Renal cortical epithelial cell (primary cell): ENCODE data around the gene HTRA2. TPM values are rescaled to one million over a fixed set of nuclear protein-coding genes. Genes with fewer than 3 reads are reported as not detected.

Experiments used
- DNase-seq: peaks from one replicate; pipeline ENCODE4 v3.0.0-alpha.2; 2011; ENCODE audit warnings: low read depth
- total RNA-seq: library from RNA; depleted of rRNA; stranded (reverse); fragments of >200 nt; gene quantifications from 2 replicates; pipeline ENCODE4 v1.2.3, GENCODE V29; 2014

The HTRA2 gene
- total RNA-seq, 1 donor from 2014 or later: 20.0 TPM

DNA sequence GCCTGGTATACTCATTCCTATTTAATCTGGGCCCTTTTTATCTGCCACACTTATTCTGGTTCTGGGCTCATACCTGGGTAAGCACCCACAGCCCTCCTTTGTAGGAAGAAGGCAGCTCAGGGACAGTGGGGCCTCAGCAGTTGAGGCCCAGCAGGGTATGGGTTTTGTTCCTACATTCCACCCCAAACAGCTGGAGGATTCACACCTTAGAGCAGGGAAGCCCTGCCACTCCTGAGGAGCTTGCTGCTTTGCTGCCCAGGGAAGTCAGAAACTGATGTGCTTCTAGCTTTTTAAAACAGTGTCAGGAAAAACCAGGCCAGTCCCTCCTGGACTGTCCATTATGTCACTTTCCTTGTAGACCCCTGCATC, 29.2 kb upstream of the HTRA2 start:
- no peak for DNase-seq

DNA sequence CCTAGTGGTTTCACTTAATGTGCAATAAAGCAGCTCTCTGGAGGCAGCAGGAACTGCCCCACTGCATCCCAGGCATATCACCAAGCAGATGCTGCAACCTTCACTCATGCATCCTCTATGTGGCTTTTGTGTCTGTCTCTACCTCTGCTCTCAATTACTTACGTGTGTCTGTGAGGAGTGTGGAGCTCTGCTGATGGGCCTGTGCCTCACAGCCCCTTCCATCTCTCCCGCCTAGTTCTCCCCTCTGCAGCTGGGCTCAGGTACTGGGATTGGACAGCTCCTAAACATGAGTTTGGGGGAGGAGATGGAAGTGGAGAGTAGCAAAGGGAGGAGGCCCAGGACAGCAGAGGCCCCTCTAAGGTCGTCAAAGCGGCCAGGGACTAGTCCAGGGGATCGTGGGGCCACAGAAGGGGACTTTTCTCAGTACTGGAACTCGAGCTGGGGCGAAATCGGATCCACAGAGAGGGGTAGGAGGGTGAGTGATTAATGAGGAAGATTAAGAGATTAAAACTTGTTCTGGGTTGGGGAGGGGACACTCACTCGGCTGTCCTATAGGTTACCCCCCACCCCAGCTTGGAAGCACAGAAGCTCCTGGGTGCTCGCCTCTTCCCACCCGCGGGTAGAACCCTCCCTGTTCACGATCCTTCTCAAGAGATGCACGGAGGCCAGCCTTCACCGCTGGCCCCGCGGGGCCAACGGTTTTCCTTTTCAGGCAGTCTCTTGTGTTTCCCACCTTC, 28.2 kb upstream of the HTRA2 start:
- no peak for DNase-seq

DNA sequence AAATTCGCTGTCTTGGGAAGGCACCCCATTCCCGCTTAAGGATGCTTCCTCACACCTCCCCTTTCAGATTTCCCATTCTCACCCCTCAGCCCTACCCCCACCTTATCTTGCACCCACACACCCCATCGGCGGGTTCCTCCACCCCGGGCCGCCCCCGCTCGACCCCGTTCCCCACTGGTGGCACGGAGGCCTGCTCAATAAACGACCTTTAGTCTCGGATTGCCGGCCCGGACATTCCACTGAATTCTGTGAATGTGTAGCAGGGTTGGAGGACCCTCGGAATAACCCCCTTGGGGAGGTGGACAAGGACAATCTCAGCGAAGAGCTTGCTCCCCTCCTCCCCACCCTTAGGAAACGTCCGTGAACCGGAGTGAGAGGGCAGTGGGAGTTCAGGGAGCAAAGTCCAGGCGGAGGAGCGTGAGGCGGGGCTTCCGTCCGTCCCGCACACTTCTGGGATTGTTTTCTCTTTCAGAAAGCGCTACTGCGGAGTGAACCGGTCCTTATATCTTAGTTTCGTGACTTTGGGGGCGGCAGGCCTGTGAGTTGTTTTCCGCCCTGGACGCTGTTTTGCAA, 27.5 kb upstream of the HTRA2 start:
- no peak for DNase-seq

DNA sequence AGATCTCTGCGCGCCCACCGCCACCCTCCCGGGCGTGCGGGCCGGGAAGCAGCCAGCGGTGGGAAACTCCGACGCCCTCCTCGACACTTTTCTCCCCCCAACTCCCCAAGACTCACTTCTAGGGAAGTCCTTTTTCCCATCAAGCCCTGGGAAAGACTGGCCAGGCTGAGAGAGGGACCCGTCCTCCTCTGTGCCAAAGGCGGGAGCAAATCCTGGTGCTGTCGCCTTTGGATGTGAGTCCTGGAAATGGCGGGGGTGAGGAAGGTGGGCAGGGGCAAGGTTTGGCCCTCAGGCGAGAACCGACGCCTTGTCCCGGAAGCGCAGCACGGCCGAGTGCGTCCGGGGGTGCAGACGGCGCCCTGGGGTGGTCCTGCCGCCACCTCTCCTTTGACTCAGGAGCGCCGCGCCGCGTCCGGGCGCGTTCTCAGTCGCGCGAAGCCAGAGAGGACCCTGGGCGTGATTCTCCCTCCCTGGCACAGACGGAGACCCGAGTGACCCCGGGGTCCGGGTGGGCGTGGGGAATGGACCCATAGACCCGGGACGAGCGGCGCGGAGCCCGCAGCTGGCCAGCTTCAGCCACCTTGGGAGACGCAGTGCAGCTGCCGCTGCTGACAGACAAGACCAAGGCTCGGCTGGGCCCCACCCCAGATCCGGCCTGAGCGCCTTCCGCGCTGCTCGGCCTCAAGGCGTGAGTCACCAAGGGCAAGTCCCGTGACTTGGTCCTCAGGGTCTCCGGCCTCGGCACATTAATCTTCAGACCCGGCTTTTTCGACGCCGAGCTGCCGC, 26.8 kb upstream of the HTRA2 start:
- DNase-seq: peak; percentile 62

DNA sequence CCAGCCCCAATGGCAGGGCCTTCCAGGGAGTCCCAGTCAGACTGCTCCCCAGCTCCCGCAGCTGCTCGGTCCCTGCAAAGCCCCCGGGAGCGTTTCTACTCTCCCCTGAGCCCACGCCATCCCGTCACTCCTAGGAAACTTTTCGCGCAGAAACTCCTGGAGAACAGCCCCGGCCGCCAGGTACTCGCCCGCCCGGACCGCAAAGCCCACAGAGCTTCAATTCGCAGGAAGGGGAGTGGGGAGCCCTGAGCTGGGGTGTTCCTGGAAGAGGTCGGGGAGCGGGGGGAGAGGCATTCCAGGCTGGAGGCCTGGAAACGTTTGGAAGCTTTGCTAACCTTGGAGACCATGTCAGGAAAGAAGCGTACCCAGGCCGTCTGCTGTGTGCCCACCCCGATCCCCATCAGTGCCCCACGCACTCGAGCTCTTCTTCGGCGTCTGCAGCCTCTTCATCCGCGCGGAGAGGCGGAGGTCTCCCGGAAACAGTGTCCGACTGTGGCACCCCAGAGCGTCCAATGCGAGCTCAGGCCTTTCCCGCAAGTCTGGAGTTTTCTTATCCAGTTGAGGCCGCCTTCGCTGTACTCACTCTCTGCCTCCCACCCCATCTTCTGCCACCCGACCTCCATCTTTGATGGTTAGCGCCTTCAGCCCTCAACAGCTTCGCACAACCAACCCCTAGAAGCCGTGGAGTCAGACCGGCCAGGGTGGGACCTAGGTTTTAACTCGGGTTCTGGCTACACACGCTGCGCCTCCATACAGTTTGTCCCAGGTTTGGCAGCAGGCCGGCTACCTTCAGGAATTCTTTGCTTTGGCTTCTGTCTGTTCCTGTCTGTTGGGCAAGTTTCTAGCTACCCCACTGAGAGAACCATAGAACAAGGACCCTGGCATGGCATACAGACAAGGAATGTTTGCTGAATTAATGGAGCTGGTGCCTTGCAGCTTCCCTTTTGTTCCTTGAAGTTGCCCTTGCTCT, 25.9 kb upstream of the HTRA2 start:
- no peak for DNase-seq

DNA sequence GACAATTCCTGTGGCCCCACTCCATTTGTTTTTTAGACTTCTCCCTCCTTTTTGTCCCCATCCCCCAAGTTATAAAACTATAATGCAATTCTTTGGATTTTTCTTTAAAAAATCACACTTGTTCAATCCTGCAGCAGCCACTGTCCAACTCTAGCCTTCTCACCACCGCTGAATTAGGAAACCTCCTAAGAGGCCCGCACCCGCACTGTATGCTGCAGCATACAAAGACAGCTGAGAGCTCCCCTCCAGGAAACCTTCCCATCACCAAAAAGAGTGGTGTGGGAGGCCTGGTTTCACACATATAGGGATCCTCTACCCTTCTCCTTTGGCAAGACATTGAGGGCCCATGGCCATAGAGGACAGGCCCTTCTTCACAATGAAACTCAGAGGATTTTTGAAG, 25.1 kb upstream of the HTRA2 start:
- no peak for DNase-seq

DNA sequence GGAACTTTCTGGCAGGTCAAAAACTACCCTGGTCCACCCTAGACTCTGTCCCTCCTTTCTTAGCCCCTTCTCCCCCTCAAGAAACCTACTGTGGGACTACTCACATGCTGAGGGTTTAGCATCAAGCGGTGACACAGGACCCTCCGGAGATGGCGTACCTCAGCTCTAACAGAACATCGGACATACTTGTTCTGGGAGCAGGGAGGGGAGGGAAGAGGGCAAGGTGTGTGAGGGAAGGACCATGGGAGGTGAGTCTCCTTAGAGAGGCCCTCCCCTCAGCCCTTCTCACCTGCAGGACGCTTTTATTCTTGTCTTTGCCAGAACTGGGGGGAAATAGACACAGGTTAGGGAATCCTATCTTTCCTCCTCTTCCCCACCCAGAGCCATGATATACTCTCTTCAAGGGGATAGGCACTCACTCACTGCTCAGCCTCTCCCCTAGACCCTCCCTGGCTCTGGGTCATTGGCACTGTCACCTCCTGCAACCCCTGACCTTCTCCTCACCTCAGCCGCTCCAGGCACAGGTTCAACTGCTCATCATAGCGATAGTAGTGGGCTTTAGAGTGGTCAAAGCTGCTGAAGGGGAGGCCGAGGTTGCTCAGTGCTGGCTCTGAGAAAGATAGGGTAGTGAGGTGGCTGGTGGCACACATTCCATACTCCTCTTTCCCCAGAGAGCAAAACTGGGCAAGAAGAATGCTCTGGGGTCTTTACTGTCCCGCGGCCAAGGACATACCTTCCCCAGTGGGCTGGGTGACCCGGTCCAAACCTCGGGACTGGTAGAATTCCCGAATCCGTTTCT, 24.1 kb upstream of the HTRA2 start:
- no peak for DNase-seq

DNA sequence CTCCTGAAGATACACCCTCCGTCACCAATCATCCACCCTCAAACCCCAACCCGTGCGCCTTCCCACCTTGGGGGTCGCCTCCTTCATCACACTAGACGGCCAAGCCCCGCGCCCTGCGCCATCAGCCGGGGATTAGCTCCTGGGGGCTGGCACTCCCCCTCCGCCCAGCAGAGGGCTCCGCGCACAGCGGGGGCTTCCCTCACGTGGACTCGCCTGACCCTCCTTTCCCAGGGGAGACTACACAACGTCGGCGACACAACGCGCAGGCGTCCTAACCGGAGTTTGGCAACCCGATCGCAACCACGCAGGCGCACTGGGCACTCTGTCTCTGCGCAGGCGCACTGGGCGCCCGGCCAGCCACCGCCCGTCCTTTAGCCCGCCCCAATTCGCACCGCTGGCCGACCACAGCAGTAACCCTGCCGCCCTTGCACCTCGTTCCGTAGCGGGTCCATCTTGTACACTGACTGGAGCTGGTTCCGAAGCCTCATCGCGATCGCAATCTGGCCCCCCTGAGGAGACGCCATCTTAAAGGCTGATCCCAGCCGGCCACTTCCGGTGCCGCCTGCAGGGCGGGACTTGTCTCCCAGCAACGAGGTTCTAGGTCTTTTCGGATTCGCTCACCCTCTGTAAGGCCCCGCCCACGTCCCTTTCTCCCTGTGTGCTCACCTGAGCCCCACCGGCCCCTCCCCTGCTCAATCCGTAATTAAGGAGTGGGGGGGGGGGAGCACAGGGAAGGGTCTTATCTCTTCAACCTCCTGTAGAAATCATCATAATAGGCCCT, 22.4 kb upstream of the HTRA2 start, which contains the start of gene PCGF1:
PCGF1 (minus strand) TSS at position 551 of the 781 bp plus-strand sequence; CDS start at position 524, 27 bp downstream.
- peak; percentile 96 for DNase-seq

DNA sequence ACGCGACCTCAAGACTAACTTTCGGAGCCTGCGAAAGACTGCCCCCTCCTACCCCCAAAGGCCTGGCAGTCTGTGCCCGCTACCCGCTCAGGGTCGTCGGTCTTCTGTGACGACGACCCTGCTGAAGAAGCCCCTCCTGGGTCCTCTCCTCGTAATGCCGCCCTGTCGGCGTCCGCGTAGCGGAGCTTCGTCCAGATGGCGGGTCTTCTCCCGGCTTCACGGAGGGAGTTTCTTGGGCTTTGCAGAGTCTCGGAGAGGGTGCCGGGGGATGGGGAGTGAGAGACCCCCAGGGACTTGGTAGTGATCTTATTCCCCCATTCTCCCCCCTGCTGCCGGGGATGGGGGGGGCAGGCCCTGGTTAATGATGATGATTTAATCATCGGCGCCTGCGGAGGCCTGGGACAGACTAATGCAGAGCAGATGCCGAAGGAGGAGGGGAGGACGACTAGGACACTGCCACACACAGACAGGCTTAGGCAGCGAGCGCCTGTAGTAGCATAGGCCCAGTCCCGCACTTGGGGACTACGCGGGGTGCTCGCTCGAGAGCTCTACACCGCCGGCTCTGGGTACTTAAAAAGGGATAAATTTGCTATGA, 21.7 kb upstream of the HTRA2 start:
- DNase-seq: no peak

DNA sequence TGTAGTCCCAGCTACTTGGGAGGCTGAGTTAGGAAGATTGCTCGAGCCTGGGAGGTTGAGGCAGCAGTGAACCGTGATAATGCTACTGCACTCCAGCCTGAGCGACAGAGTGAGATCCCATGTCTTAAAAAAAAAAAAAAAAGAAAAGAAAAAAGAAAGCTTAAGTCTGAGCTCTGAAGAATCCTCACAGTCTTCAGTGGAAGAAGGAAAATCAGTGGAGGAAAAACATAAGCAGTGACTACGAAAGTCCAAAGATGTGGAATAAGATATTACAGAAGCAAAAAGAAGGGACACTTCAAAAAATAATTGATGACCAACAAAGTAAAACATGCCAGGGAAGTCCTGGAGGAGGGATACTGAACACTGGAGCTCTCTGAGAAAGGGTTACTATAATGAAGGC, 19.5 kb upstream of the HTRA2 start:
- no peak for DNase-seq

DNA sequence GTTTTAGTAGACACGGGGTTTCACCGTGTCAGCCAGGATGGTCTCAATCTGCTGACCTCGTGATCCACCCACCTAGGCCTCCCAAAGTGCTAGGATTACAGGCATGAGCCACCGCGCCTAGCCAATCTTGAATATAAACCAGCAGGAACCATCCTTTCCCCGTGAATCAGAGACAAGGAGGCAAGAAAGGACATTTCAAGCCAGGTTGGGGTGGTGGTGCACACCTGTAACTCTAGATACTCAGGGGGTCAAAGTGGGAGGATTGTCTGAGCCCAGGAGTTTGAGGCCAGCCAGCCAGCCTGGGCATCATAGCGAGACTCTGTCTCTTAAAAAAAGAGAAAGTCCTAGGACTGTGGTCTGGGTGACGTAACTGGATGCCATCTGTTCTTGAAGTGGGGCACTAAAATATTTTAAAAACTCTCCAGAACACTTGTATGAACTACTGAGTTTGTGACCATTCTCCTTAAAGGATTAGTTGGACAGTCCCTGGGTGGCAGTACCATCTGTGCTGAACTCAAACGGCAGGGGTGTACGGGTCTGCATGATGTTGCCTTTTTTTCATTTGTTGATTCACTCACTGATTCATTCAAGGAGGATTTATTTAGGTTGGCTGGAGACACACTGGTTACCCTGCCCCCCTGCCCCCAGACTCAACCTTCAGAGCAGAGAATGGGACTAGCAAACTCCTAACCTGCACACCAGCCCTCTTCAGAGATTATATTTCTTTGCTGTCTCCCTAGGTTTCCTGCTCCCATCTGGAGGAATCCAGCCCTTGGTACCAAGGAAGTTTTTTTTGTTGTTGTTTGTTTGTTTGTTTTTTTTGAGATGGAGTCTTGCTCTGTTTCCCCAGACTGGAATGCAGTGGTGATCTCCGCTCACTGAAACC, 18.4 kb upstream of the HTRA2 start:
- DNase-seq: no peak

DNA sequence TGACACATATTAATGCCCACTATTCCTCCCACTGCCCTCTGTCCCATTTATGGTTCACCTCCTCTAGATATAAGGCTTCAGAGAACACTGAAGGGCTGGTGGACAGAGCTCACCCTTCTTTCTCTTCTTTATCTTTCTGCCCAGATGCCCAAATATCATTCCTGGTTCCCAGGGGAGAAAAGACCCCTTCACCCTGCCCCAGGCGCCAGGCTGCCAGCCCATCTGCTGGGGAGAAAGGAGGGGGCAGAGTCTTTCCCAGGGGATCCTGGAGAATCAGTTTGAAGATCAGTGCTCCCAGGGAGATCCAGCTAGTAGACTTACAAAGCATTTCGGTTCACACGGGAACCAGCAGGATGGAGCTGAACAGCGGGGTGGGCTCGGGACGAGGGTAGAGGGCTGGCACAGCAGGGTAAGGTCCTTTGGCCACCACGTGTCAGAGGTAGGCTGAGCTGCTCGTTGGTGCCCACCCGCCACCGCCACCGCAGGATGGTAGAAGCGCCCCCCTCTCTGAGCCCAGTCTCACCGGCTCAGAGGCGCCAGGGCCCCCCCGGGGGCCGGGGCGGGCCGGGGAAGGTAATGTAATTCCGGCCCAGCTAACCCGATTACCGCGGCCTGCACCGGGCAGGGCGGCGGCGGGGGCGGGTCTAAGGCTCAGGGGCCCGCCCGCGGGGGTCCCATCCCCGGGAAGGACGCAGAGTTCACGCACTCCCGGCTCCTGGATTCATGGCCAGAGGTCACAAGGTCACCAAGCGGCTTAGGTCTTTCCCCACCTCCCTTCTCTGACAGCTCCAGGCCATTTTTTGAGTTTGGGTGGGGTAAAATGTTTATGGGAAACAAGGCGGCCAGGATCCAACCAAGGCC, 16.8 kb upstream of the HTRA2 start:
- no peak for DNase-seq

DNA sequence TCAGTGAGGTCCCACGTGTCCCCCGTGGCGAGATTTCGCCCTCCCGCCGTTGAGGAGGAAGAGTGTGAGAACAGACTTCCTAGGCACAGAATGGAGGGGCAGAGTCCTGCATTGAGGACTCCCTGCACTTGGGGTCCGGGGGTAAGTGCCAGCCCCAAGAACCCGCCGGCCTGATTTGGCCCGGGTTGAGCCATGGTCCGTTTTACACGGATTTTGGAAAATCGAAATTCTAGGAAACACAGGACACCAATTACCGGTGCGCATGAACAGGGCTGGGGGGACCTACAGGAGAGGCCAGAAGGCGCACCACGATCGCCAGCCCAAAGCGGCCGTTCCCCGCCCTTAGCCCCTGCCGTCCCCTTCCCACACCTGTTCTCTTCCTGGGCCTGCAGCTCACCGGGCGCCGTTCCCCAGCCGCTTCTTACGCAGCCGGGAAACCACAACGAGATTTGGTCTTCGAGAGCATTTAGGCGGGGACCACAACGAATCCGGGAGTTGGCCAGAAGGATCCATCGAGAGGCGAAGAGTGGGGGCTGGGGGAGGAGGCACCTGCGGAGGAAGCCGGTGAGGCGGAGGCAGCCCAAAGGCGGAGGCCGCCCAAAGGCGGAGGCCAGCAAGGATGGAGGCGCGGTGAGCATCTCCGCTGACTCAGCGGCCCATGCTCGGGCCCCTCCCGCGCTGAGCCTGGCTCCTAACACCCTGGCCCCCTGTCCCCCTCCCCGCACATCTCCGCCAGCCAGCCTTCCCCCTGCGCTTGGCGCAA, 15.9 kb upstream of the HTRA2 start:
- no peak for DNase-seq

DNA sequence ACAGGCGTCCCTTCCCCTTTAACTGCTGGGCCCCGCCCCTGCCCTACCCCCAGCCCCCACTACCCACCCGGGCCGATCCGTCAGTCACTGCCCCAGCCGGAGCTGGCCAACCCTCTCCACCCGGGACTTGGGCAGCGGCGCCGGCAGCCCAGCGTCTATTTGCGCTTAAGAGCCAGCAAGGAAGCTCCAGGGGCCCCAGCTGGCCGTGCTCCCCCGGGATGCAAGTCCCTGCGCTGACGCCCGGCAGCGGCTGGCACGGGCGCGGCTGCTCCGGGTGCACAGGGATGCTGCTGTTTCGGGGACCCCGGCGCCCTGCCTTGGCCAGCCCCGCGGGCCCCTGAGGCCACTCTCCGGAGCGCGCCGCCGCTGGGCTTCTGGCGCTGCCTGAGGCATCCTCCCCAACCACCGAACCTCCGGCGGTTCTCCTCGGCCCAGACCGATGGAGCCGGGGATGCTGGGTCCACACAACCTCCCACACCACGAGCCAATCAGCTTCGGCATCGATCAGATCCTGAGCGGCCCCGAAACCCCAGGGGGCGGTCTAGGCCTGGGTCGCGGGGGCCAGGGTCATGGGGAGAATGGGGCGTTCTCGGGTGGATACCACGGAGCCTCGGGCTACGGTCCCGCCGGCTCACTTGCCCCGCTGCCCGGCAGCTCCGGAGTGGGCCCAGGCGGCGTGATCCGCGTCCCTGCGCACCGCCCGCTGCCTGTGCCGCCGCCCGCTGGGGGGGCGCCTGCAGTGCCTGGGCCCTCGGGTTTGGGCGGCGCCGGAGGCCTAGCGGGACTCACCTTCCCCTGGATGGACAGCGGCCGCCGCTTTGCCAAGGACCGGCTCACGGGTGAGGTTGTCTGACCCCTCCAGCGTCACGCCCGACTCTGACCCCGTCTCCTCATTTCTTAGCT, 15.1 kb upstream of the HTRA2 start, which contains the start of gene TLX2:
TLX2 (plus strand) TSS at position 83 of the 903 bp plus-strand sequence; CDS start at position 440, 357 bp downstream.
- DNase-seq: no peak

DNA sequence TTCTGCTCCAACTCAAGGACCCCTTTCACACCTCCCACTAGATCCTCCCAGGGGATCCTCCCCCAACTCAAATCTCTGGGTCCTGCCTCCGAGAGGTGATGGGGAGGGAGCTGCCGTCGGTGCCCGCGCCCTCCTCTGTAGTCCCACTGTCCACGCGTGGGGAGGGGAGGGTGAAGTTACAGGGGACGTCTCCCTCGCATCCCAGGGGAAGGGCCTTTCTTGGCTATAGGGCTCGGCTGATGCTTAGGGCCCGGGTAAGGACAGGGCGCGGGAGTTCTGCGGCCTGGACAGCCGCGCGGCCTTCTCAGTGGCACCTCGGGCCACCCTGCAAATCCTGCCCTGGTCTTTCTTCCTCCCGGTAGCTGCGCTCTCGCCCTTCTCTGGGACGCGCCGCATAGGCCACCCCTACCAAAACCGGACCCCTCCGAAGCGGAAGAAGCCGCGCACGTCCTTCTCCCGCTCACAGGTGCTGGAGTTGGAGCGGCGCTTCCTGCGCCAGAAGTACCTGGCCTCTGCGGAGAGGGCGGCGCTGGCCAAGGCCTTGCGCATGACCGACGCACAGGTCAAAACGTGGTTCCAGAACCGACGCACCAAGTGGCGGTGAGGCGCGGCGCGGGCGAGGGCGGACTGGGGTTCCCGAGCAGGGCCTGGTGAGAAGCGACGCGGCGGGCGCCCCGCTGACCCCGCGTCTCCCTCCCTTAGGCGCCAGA, 14.3 kb upstream of the HTRA2 start:
- DNase-seq: no peak
